Activated T-helper 1 cell treated with anti-CD3 and anti-CD28 coated beads, Interleukin-2, amount 50 U/mL, for 16 hours (primary cell): ENCODE data around the gene MS4A4E.
"Not testable (repeated sequence)": the region's sequence is repeated elsewhere in the genome, so short reads cannot be mapped to it uniquely, and the experiment has no call there.

ENCODE experiments used
- DNase-seq, 2 donors: peaks; one replicate each; pipeline ENCODE4 v3.0.0-alpha.2; 2020; ENCODE audit warnings: low read depth in 1 of 2, low spot score in 1 of 2

The MS4A4E gene

GRCh38 chr11:60221692-60222091 lies 21.2 kb downstream of the MS4A4E start:
- no peak for DNase-seq

GRCh38 chr11:60221181-60221580 lies 21.8 kb downstream of the MS4A4E start:
- DNase-seq, result no peak

- DNase-seq, result no peak
Measured at GRCh38 chr11:60214386-60214785, 28.6 kb downstream of the MS4A4E start.

GRCh38 chr11:60211206-60211605 lies 31.7 kb downstream of the MS4A4E start:
- DNase-seq, result no peak

GRCh38 chr11:60209977-60210376 lies 33.0 kb downstream of the MS4A4E start:
- DNase-seq, result no peak

GRCh38 chr11:60208951-60209350 lies 34.0 kb downstream of the MS4A4E start:
- no peak for DNase-seq

GRCh38 chr11:60208146-60208895 lies 34.6 kb downstream of the MS4A4E start:
- DNase-seq, result no peak

GRCh38 chr11:60206616-60207015 lies 36.3 kb downstream of the MS4A4E start:
- no peak for DNase-seq

GRCh38 chr11:60204922-60205321 lies 38.0 kb downstream of the MS4A4E start:
- DNase-seq, result no peak

- not testable (repeated sequence) for DNase-seq
Measured at GRCh38 chr11:60201334-60201733, 41.6 kb downstream of the MS4A4E start.

GRCh38 chr11:60197442-60197841 lies 45.5 kb downstream of the MS4A4E start:
- no peak for DNase-seq

- DNase-seq, result no peak
Measured at GRCh38 chr11:60195923-60196368, 47.0 kb downstream of the MS4A4E start.

GRCh38 chr11:60194511-60194910 lies 48.4 kb downstream of the MS4A4E start:
- no peak for DNase-seq

GRCh38 chr11:60193687-60194433 lies 49.1 kb downstream of the MS4A4E start:
- DNase-seq, result peak; percentile 11 to 26

GRCh38 chr11:60192564-60192963 lies 50.4 kb downstream of the MS4A4E start:
- DNase-seq, result not testable (repeated sequence)

GRCh38 chr11:60188481-60188880 lies 54.5 kb downstream of the MS4A4E start:
- DNase-seq, result not testable (repeated sequence)

GRCh38 chr11:60186128-60186527 lies 56.8 kb downstream of the MS4A4E start:
- not testable (repeated sequence) for DNase-seq

GRCh38 chr11:60185512-60185827 lies 57.5 kb downstream of the MS4A4E start:
- DNase-seq, result not testable (repeated sequence)

- DNase-seq, result no peak
Measured at GRCh38 chr11:60184824-60185511, 58.0 kb downstream of the MS4A4E start.

- DNase-seq, result no peak
Measured at GRCh38 chr11:60183591-60184205, 59.2 kb downstream of the MS4A4E start.

GRCh38 chr11:60182541-60183330 lies 60.2 kb downstream of the MS4A4E start, which contains the start of gene MS4A6A:
Gene MS4A6A, minus strand, starts transcription at chr11:60183083. Its CDS starts 1,356 bp downstream, at chr11:60181727.
- DNase-seq, result no peak
